ENCODE data around the gene KNTC1.

- TF ChIP-seq CTCF (conservative IDR thresholded peaks at IDR 0.05; ENCODE audit: low read depth, low read length), result no peak
- no peak for TF ChIP-seq EZH2 (IDR thresholded peaks at IDR 0.05; ENCODE audit: borderline replicate concordance, low read depth, low read length, poor library complexity, severe bottlenecking)
These were observed 69.8 kb downstream of the KNTC1 start for GRCh38 chr12:122596838-122597237.
